HepG2 (cell line): ENCODE results near the gene BEAN1. TPM values are rescaled to one million over a fixed set of nuclear protein-coding genes. Genes with fewer than 3 reads are reported as not detected.

Source experiments
- ATF7 ChIP-seq, 2 experiments: fragments of 450-650 bp in 1 of 2; sonication (generic) in 1 of 2; formaldehyde crosslinking in 1 of 2; IDR thresholded peaks; 2 replicates each; pipeline versions ENCODE4 v1.4.0 to v1.6.1; 2016 to 2020; ENCODE audit warnings: antibody characterized with exemption in 1 of 2, mild to moderate bottlenecking in 1 of 2, missing genetic modification reagents in 1 of 2
- ERF ChIP-seq: IDR thresholded peaks from 2 replicates; pipeline ENCODE4 v1.6.1; 2018; ENCODE audit warnings: missing biosample characterization, missing genetic modification reagents
- GABPB1 ChIP-seq: IDR thresholded peaks from 2 replicates; pipeline ENCODE4 v1.6.1; 2016; ENCODE audit warnings: mild to moderate bottlenecking, missing genetic modification reagents, moderate library complexity, missing compliant biosample characterization
- HDAC2 ChIP-seq: sonication (generic); formaldehyde crosslinking; IDR thresholded peaks from 2 replicates; pipeline ENCODE4 v1.4.0; 2020; ENCODE audit warnings: missing genetic modification reagents
- MTF2 ChIP-seq: sonication (generic); formaldehyde crosslinking; IDR thresholded peaks from 2 replicates; pipeline ENCODE4 v1.5.0; 2020; ENCODE audit warnings: missing genetic modification reagents, borderline replicate concordance
- SMC3 ChIP-seq: IDR thresholded peaks from 2 replicates; pipeline ENCODE4 v1.6.1; 2011; ENCODE audit warnings: low read length, improper control_type of control experiment
- ZMYM2 ChIP-seq: sonication (generic); formaldehyde crosslinking; IDR thresholded peaks from 2 replicates; pipeline ENCODE4 v1.8.0; 2022; ENCODE audit warnings: mild to moderate bottlenecking, missing genetic modification reagents
- ZNF260 ChIP-seq: sonication (generic); formaldehyde crosslinking; IDR thresholded peaks from 2 replicates; pipeline ENCODE4 v1.4.0; 2020; ENCODE audit warnings: missing genetic modification reagents, low read depth, mild to moderate bottlenecking, borderline replicate concordance
- ZNF331 ChIP-seq: sonication (generic); formaldehyde crosslinking; IDR thresholded peaks from 2 replicates; pipeline ENCODE4 v1.4.0; 2020; ENCODE audit warnings: missing genetic modification reagents
- ZNF501 ChIP-seq: sonication (generic); formaldehyde crosslinking; IDR thresholded peaks from 2 replicates; pipeline ENCODE4 v1.5.1; 2020; ENCODE audit warnings: mild to moderate bottlenecking, moderate library complexity, missing genetic modification reagents
- ZNF550 ChIP-seq: sonication (generic); formaldehyde crosslinking; IDR thresholded peaks from 2 replicates; pipeline ENCODE4 v1.4.0; 2020; ENCODE audit warnings: mild to moderate bottlenecking, missing genetic modification reagents, borderline replicate concordance
- ZNF567 ChIP-seq: sonication (generic); formaldehyde crosslinking; IDR thresholded peaks from 2 replicates; pipeline ENCODE4 v1.8.1; 2023; ENCODE audit warnings: mild to moderate bottlenecking, missing genetic modification reagents, borderline replicate concordance
- ZNF605 ChIP-seq: sonication (generic); formaldehyde crosslinking; IDR thresholded peaks from 2 replicates; pipeline ENCODE4 v1.8.0; 2022; ENCODE audit warnings: mild to moderate bottlenecking, missing genetic modification reagents
- ZNF615 ChIP-seq: sonication (generic); formaldehyde crosslinking; IDR thresholded peaks from 2 replicates; pipeline ENCODE4 v1.5.0; 2020; ENCODE audit warnings: mild to moderate bottlenecking, missing genetic modification reagents, borderline replicate concordance
- ZNF788 ChIP-seq: sonication (generic); formaldehyde crosslinking; IDR thresholded peaks from 2 replicates; pipeline ENCODE4 v1.5.0; 2020; ENCODE audit warnings: mild to moderate bottlenecking, missing genetic modification reagents, borderline replicate concordance
- polyA plus RNA-seq, 8 experiments: library from polyadenylated mRNA; depleted of rRNA in 3 of 8; stranded (reverse) in 7 of 8; unstranded in 1 of 8; fragments of >200 nt; fragmentation: Illumina TruSeq in 4 of 8; extraction: Trizol in 4 of 8; gene quantifications; 2 replicates each; pipeline versions ENCODE4 v1.2.1 to v1.2.3, GENCODE V29; 2011 to 2016; ENCODE audit warnings: low read depth in 4 of 8, missing spikeins in 1 of 8, mixed read lengths in 1 of 8; ENCODE audit not compliant: insufficient read depth in 1 of 8
- total RNA-seq, 5 experiments: library from RNA; depleted of rRNA; stranded (reverse); fragments of >200 nt; fragmentation: Illumina TruSeq; extraction: Trizol; gene quantifications; 2 replicates each; pipeline ENCODE4 v1.2.3, GENCODE V29; 2016; ENCODE audit warnings: low read depth in 1 of 5
- TF ChIP-seq, protein P1 (sequence below): sonication (generic); formaldehyde crosslinking; IDR thresholded peaks from 2 replicates; pipeline ENCODE4 v1.4.0; 2020; ENCODE audit warnings: mild to moderate bottlenecking, missing genetic modification reagents
- TF ChIP-seq, protein P2 (sequence below): sonication (generic); formaldehyde crosslinking; IDR thresholded peaks from 2 replicates; pipeline ENCODE4 v1.4.0; 2020; ENCODE audit warnings: missing genetic modification reagents
- TF ChIP-seq, protein P3 (sequence below): IDR thresholded peaks from 2 replicates; pipeline ENCODE4 v1.6.1; 2018; ENCODE audit warnings: missing genetic modification reagents
- TF ChIP-seq, protein P4 (sequence below), 2 experiments: fragments of 450-650 bp in 1 of 2; sonication (generic) in 1 of 2; formaldehyde crosslinking; IDR thresholded peaks; 2 replicates each; pipeline versions ENCODE4 v1.5.0 to v1.8.0; 2020 to 2022; ENCODE audit warnings: mild to moderate bottlenecking in 1 of 2, missing genetic modification reagents in 1 of 2

Gene BEAN1
- total and polyA plus RNA-seq, 2 of the 13 experiments (the other 11 are each of a cell fraction or from before 2014, with no cell fraction given), result 0.53 to 1.4 TPM

DNA sequence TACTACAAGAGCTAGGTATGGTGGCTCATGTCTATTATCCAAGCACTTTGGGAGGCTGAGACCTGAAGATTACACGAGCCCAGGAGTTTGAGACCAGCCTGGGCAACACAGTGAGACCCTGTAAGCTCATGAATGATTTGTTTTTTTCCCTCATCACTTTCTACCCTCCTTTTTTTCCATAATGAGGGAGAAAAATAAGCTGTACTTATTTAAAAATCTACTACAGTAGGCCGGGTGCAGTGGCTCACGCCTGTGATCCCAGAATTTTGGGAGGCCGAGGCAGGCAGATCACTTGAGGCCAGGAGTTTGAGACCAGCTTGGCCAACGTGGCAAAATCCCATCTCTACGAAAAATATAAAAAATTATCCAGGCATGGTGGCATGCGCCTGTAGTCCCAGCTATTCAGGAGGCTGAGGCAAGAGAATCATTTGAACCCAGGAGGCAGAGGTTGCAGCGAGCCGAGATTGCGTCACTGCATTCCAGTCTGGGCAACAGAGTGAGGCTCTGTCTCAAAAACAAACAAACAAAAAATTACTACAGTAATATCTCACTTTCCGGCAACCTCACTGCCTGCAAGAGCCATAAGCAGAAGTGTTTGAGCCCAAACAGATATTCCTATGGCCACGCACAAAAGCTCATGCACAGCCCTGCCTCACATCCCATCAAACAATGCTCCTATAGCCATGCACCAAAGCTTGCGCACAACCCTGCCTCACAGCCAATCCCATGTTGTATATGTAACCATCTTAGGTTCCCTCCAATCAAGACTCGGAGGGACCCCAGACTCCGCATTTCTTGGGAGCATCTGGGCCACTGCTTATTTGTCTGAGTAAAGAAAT, 85.4 kb downstream of the BEAN1 start (continued):
- TF ChIP-seq, protein P1, sequence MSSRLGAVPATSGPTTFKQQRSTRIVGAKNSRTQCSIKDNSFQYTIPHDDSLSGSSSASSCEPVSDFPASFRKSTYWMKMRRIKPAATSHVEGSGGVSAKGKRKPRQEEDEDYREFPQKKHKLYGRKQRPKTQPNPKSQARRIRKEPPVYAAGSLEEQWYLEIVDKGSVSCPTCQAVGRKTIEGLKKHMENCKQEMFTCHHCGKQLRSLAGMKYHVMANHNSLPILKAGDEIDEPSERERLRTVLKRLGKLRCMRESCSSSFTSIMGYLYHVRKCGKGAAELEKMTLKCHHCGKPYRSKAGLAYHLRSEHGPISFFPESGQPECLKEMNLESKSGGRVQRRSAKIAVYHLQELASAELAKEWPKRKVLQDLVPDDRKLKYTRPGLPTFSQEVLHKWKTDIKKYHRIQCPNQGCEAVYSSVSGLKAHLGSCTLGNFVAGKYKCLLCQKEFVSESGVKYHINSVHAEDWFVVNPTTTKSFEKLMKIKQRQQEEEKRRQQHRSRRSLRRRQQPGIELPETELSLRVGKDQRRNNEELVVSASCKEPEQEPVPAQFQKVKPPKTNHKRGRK, result no peak
- no peak for TF ChIP-seq MTF2 (CRISPR knock-in tag)
- peak; percentile 39 for TF ChIP-seq GABPB1 (CRISPR knock-in tag)
- TF ChIP-seq, protein P2, sequence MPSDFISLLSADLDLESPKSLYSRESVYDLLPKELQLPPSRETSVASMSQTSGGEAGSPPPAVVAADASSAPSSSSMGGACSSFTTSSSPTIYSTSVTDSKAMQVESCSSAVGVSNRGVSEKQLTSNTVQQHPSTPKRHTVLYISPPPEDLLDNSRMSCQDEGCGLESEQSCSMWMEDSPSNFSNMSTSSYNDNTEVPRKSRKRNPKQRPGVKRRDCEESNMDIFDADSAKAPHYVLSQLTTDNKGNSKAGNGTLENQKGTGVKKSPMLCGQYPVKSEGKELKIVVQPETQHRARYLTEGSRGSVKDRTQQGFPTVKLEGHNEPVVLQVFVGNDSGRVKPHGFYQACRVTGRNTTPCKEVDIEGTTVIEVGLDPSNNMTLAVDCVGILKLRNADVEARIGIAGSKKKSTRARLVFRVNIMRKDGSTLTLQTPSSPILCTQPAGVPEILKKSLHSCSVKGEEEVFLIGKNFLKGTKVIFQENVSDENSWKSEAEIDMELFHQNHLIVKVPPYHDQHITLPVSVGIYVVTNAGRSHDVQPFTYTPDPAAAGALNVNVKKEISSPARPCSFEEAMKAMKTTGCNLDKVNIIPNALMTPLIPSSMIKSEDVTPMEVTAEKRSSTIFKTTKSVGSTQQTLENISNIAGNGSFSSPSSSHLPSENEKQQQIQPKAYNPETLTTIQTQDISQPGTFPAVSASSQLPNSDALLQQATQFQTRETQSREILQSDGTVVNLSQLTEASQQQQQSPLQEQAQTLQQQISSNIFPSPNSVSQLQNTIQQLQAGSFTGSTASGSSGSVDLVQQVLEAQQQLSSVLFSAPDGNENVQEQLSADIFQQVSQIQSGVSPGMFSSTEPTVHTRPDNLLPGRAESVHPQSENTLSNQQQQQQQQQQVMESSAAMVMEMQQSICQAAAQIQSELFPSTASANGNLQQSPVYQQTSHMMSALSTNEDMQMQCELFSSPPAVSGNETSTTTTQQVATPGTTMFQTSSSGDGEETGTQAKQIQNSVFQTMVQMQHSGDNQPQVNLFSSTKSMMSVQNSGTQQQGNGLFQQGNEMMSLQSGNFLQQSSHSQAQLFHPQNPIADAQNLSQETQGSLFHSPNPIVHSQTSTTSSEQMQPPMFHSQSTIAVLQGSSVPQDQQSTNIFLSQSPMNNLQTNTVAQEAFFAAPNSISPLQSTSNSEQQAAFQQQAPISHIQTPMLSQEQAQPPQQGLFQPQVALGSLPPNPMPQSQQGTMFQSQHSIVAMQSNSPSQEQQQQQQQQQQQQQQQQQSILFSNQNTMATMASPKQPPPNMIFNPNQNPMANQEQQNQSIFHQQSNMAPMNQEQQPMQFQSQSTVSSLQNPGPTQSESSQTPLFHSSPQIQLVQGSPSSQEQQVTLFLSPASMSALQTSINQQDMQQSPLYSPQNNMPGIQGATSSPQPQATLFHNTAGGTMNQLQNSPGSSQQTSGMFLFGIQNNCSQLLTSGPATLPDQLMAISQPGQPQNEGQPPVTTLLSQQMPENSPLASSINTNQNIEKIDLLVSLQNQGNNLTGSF (CRISPR knock-in tag), result no peak
- TF ChIP-seq ZNF615 (CRISPR knock-in tag), result 0 out of 2 replicates have a peak, but pooled peaks have one; percentile 38
- 0 out of 2 replicates have a peak, but pooled peaks have one; percentile 17 for TF ChIP-seq ERF (CRISPR knock-in tag)
- peak; percentile 81 for TF ChIP-seq ATF7 (IDR thresholded peaks at IDR 0.05)
- no peak for TF ChIP-seq ATF7 (CRISPR knock-in tag; IDR thresholded peaks at IDR 0.05)
- peak; percentile 48; the same call in 1 of the 2 replicates for TF ChIP-seq ZMYM2
- TF ChIP-seq ZNF331 (CRISPR knock-in tag), result peak; percentile 10; the same call in 1 of the 2 replicates
- TF ChIP-seq ZNF567 (CRISPR knock-in tag), result 0 out of 2 replicates have a peak, but pooled peaks have one; percentile 70
- no peak for TF ChIP-seq ZNF260
- peak; percentile 65; the same call in 1 of the 2 replicates for TF ChIP-seq ZNF501 (CRISPR knock-in tag)
- TF ChIP-seq ZNF605 (CRISPR knock-in tag), result 0 out of 2 replicates have a peak, but pooled peaks have one; percentile 16
- no peak for TF ChIP-seq ZNF788 (CRISPR knock-in tag)
- TF ChIP-seq, protein P3, sequence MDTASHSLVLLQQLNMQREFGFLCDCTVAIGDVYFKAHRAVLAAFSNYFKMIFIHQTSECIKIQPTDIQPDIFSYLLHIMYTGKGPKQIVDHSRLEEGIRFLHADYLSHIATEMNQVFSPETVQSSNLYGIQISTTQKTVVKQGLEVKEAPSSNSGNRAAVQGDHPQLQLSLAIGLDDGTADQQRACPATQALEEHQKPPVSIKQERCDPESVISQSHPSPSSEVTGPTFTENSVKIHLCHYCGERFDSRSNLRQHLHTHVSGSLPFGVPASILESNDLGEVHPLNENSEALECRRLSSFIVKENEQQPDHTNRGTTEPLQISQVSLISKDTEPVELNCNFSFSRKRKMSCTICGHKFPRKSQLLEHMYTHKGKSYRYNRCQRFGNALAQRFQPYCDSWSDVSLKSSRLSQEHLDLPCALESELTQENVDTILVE, result 0 out of 2 replicates have a peak, but pooled peaks have one; percentile 38
- peak; percentile 52; the same call in 1 of the 2 replicates for TF ChIP-seq HDAC2 (CRISPR knock-in tag)
- TF ChIP-seq ZNF550, result no peak
- TF ChIP-seq, protein P4, sequence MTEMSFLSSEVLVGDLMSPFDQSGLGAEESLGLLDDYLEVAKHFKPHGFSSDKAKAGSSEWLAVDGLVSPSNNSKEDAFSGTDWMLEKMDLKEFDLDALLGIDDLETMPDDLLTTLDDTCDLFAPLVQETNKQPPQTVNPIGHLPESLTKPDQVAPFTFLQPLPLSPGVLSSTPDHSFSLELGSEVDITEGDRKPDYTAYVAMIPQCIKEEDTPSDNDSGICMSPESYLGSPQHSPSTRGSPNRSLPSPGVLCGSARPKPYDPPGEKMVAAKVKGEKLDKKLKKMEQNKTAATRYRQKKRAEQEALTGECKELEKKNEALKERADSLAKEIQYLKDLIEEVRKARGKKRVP (CRISPR knock-in tag; IDR thresholded peaks at IDR 0.05), result peak in 1 of 2 experiments; percentile 81; a peak in 2 of 4 replicates
- TF ChIP-seq SMC3, result peak; percentile 34; the same call in 1 of the 2 replicates
